GM23248 (cell line): ENCODE measurements around the gene MRPS2.

Source experiments
- EZH2 ChIP-seq: fragments of 200-600 bp; sonication (generic); IDR thresholded peaks from 2 replicates; pipeline ENCODE4 v1.6.1; 2018; ENCODE audit warnings: antibody characterized with exemption, mild to moderate bottlenecking; ENCODE audit not compliant: insufficient read depth, poor library complexity, severe bottlenecking
- EZH2phosphoT487 ChIP-seq: fragments of 200-600 bp; sonication (generic); IDR thresholded peaks from 2 replicates; pipeline ENCODE4 v1.6.1; 2018; ENCODE audit warnings: antibody characterized with exemption, moderate library complexity, mild to moderate bottlenecking, low read depth; ENCODE audit not compliant: insufficient read depth

DNA sequence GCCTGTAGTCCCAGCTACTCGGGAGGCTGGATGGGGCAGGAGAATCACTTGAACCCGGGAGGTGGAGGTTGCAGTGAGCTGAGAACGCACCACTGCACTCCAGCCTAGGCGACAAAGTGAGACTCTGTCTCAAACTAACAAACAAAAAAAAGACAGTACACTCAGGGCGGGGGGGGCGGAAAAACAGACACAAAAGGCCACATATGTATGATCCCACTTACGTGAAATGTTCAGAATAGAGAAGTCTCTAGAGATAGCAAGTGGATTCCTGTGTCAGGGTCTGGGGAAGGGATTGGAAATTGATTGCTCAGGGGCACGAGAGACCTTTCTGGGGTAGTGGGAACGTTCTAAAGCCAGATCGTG lies 11.7 kb downstream of the MRPS2 start:
- no peak for TF ChIP-seq EZH2
- TF ChIP-seq EZH2phosphoT487, result no peak
